Measurements from ENCODE around the gene MAP2K7.
A peak's percentile ranks its signal among the peaks of the same experiment; 100 is the strongest.
"Not testable (repeated sequence)": the region's sequence is repeated elsewhere in the genome, so short reads cannot be mapped to it uniquely, and the experiment has no call there.

Gene MAP2K7

GRCh38 chr19:7919610-7920518 lies 16.2 kb downstream of the MAP2K7 start, which contains the start of gene SNAPC2:
SNAPC2 (plus strand) TSS chr19:7920338; CDS start chr19:7920367, 29 bp downstream.
- DNase-seq (ENCODE audit: low spot score) = peak; percentile 96

GRCh38 chr19:7920519-7921301 lies 17.0 kb downstream of the MAP2K7 start:
- peak; percentile 99 for DNase-seq (ENCODE audit: low spot score)

- DNase-seq (ENCODE audit: low spot score) = no peak
Observed at GRCh38 chr19:7921302-7921966, 17.8 kb downstream of the MAP2K7 start.

GRCh38 chr19:7921967-7922835 lies 18.5 kb downstream of the MAP2K7 start:
- no peak for DNase-seq (ENCODE audit: low spot score)

- no peak for DNase-seq (ENCODE audit: low spot score)
Observed at GRCh38 chr19:7922836-7923195, 19.1 kb downstream of the MAP2K7 start.

- no peak for DNase-seq (ENCODE audit: low spot score)
Observed at GRCh38 chr19:7923295-7924191, 19.9 kb downstream of the MAP2K7 start.

- DNase-seq (ENCODE audit: low spot score) = no peak
Observed at GRCh38 chr19:7924241-7924640, 20.6 kb downstream of the MAP2K7 start.

GRCh38 chr19:7924651-7925170 lies 21.0 kb downstream of the MAP2K7 start:
- DNase-seq (ENCODE audit: low spot score) = no peak

- DNase-seq (ENCODE audit: low spot score) = peak; percentile 80
Observed at GRCh38 chr19:7925171-7925851, 21.6 kb downstream of the MAP2K7 start.

GRCh38 chr19:7926021-7926726 lies 22.5 kb downstream of the MAP2K7 start, which contains the start of gene CTXN1:
CTXN1 (minus strand) TSS chr19:7926135; CDS start chr19:7925538, 597 bp downstream.
- DNase-seq (ENCODE audit: low spot score) = peak; percentile 72

GRCh38 chr19:7926727-7927604 lies 23.3 kb downstream of the MAP2K7 start:
- no peak for DNase-seq (ENCODE audit: low spot score)

- DNase-seq (ENCODE audit: low spot score) = no peak
Observed at GRCh38 chr19:7927605-7928333, 24.1 kb downstream of the MAP2K7 start.

GRCh38 chr19:7928334-7928706 lies 24.6 kb downstream of the MAP2K7 start:
- DNase-seq (ENCODE audit: low spot score) = no peak

GRCh38 chr19:7928741-7929701 lies 25.3 kb downstream of the MAP2K7 start:
- DNase-seq (ENCODE audit: low spot score) = peak; percentile 57

- not testable (repeated sequence) for DNase-seq (ENCODE audit: low spot score)
Observed at GRCh38 chr19:7930030-7930429, 26.4 kb downstream of the MAP2K7 start.

- no peak for DNase-seq (ENCODE audit: low spot score)
Observed at GRCh38 chr19:7930765-7931164, 27.1 kb downstream of the MAP2K7 start.
